ENCODE data around the gene PTPN22. TPM values are rescaled to one million over a fixed set of nuclear protein-coding genes. Genes with fewer than 3 reads are reported as not detected.

The PTPN22 gene
- total RNA-seq, 1 experiment from 2014 or later = 0.89 TPM

GRCh38 chr1:113890816-113891215 lies 19.3 kb upstream of the PTPN22 start:
- TF ChIP-seq CTCF (IDR thresholded peaks at IDR 0.05; ENCODE audit: unreplicated experiment) = no peak
- DNase-seq (ENCODE audit: unreplicated experiment) = no peak
- Mint-ChIP-seq H3K27me3 (ENCODE audit: insufficient read depth, unreplicated experiment) (no peaks in the 10 kb centered on the region), H3K27ac (ENCODE audit: low read depth, unreplicated experiment) (no peak overlapping the region), H3K4me3 (ENCODE audit: unreplicated experiment) (no peak overlapping the region), H3K9me3 (ENCODE audit: unreplicated experiment) (no peaks in the 10 kb centered on the region), H3K4me1 (ENCODE audit: insufficient read depth, unreplicated experiment) (no peaks in the 10 kb centered on the region), H3K36me3 (ENCODE audit: insufficient read depth, unreplicated experiment) (peaks cover 18% of the 10 kb centered on the region)
- no TSS peak for BruUV-seq (replicated peaks)
- CTCF ChIA-PET = no interaction called here
- intact Hi-C loops (cut with micrococcal nuclease) = no loop called here
- POLR2A ChIA-PET = interaction anchor here (0.6 kb wide), 2 partner anchors 128 to 151 kb away, joined by 3 read pairs; no protein-coding TSS in a partner anchor

- Mint-ChIP-seq H3K9me3 (ENCODE audit: unreplicated experiment) (no peaks in the 10 kb centered on the region), H3K4me3 (ENCODE audit: unreplicated experiment) (no peak within 1 kb of the TSS), H3K4me1 (ENCODE audit: insufficient read depth, unreplicated experiment) (no peaks in the 10 kb centered on the region), H3K27ac (ENCODE audit: low read depth, unreplicated experiment) (no peak within 1 kb of the TSS), H3K36me3 (ENCODE audit: insufficient read depth, unreplicated experiment) (peaks cover 7% of the 10 kb centered on the region), H3K27me3 (ENCODE audit: insufficient read depth, unreplicated experiment) (no peaks in the 10 kb centered on the region)
- no peak for DNase-seq (ENCODE audit: unreplicated experiment)
- BruUV-seq (replicated peaks) = no TSS peak
- intact Hi-C loops (cut with micrococcal nuclease) = no loop called here
- no peak for TF ChIP-seq CTCF (IDR thresholded peaks at IDR 0.05; ENCODE audit: unreplicated experiment)
- CTCF ChIA-PET = interaction anchor here (0.5 to 1.1 kb wide), 3 partner anchors 10 to 483 kb away, joined by 3 to 6 read pairs (median 4); no protein-coding TSS in a partner anchor
- POLR2A ChIA-PET = no interaction called here
Measured at GRCh38 chr1:113887402-113888175, 16.1 kb upstream of the PTPN22 start, which contains the start of gene BCL2L15. TSS of gene BCL2L15 (minus strand) at chr1:113887581. CDS start at chr1:113887375, 206 bp downstream.

- Mint-ChIP-seq H3K27me3 (ENCODE audit: insufficient read depth, unreplicated experiment) (no peaks in the 10 kb centered on the region), H3K4me3 (ENCODE audit: unreplicated experiment) (no peak overlapping the region), H3K9me3 (ENCODE audit: unreplicated experiment) (no peaks in the 10 kb centered on the region), H3K4me1 (ENCODE audit: insufficient read depth, unreplicated experiment) (no peaks in the 10 kb centered on the region), H3K27ac (ENCODE audit: low read depth, unreplicated experiment) (no peak overlapping the region), H3K36me3 (ENCODE audit: insufficient read depth, unreplicated experiment) (peaks cover 7% of the 10 kb centered on the region)
- TF ChIP-seq CTCF (IDR thresholded peaks at IDR 0.05; ENCODE audit: unreplicated experiment) = no peak
- DNase-seq (ENCODE audit: unreplicated experiment) = no peak
- no TSS peak for BruUV-seq (replicated peaks)
- intact Hi-C loops (cut with micrococcal nuclease) = no loop called here
- CTCF ChIA-PET = interaction anchor here (1.1 kb wide), 2 partner anchors 9 to 18 kb away, joined by 3 to 6 read pairs; no protein-coding TSS in a partner anchor
- POLR2A ChIA-PET = interaction anchor here (0.6 kb wide), 1 partner anchor 164 kb away, joined by 3 read pairs; no protein-coding TSS in a partner anchor
Measured at GRCh38 chr1:113886417-113887401, 15.2 kb upstream of the PTPN22 start.

GRCh38 chr1:113881661-113882060 lies 10.1 kb upstream of the PTPN22 start:
- intact Hi-C loops (cut with micrococcal nuclease) = no loop called here
- DNase-seq (ENCODE audit: unreplicated experiment) = no peak
- POLR2A ChIA-PET = interaction anchor here (0.7 to 1.3 kb wide), 2 partner anchors 17 to 49 kb away, joined by 3 to 4 read pairs; no protein-coding TSS in a partner anchor
- BruUV-seq (replicated peaks) = no TSS peak
- no peak for TF ChIP-seq CTCF (IDR thresholded peaks at IDR 0.05; ENCODE audit: unreplicated experiment)
- no peaks in the 10 kb centered on the region for H3K4me1 Mint-ChIP-seq (ENCODE audit: insufficient read depth, unreplicated experiment)
- H3K36me3 Mint-ChIP-seq (ENCODE audit: insufficient read depth, unreplicated experiment) = no peaks in the 10 kb centered on the region
- no peaks in the 10 kb centered on the region for H3K27me3 Mint-ChIP-seq (ENCODE audit: insufficient read depth, unreplicated experiment)
- no peaks in the 10 kb centered on the region for H3K9me3 Mint-ChIP-seq (ENCODE audit: unreplicated experiment)
- CTCF ChIA-PET = interaction anchor here (0.7 kb wide), 3 partner anchors 12 to 43 kb away, joined by 3 read pairs; no protein-coding TSS in a partner anchor
- no peak overlapping the region for H3K27ac Mint-ChIP-seq (ENCODE audit: low read depth, unreplicated experiment)
- H3K4me3 Mint-ChIP-seq (ENCODE audit: unreplicated experiment) = no peak overlapping the region
